H9 (cell line): ENCODE measurements around the gene CCDC69. TPM values are rescaled to one million over a fixed set of nuclear protein-coding genes. Genes with fewer than 3 reads are reported as not detected.

Experiments
- DNase-seq: peaks from one replicate; pipeline ENCODE4 v3.0.0-alpha.2; 2017
- H2AFZ ChIP-seq: one replicate; pipeline ENCODE4 v1.6.1; 2013; ENCODE audit warnings: mild to moderate bottlenecking, low read length, control low read depth, moderate library complexity
- H2AK5ac ChIP-seq: 2 replicates; pipeline ENCODE4 v1.6.1; 2013; ENCODE audit warnings: low read length, control low read depth, mixed read lengths; ENCODE audit not compliant: insufficient read length
- H2BK120ac ChIP-seq: one replicate; pipeline ENCODE4 v1.6.1; 2013; ENCODE audit warnings: low read depth, mild to moderate bottlenecking, low read length, control low read depth, inconsistent platforms; ENCODE audit not compliant: poor library complexity, severe bottlenecking
- H2BK12ac ChIP-seq: 2 replicates; pipeline ENCODE4 v1.6.1; 2013; ENCODE audit warnings: low read length, control low read depth, mixed read lengths, low read depth; ENCODE audit not compliant: insufficient read length
- H2BK15ac ChIP-seq: 2 replicates; pipeline ENCODE4 v1.6.1; 2013; ENCODE audit warnings: low read depth, low read length, control low read depth
- H2BK20ac ChIP-seq: one replicate; pipeline ENCODE4 v1.6.1; 2013; ENCODE audit warnings: low read depth, mild to moderate bottlenecking, low read length, control low read depth, inconsistent platforms; ENCODE audit not compliant: poor library complexity, severe bottlenecking
- H2BK5ac ChIP-seq: 2 replicates; pipeline ENCODE4 v1.6.1; 2013; ENCODE audit warnings: low read length, control low read depth, mixed read lengths; ENCODE audit not compliant: insufficient read length
- H3K14ac ChIP-seq: 2 replicates; pipeline ENCODE4 v1.6.1; 2013; ENCODE audit warnings: low read length, control low read depth; ENCODE audit not compliant: insufficient read depth
- H3K18ac ChIP-seq: 2 replicates; pipeline ENCODE4 v1.6.1; 2013; ENCODE audit warnings: low read depth, mild to moderate bottlenecking, mixed read lengths, low read length, control low read depth; ENCODE audit not compliant: insufficient read length
- H3K23ac ChIP-seq: 2 replicates; pipeline ENCODE4 v1.6.1; 2013; ENCODE audit warnings: low read length, control low read depth, mixed read lengths, low read depth; ENCODE audit not compliant: insufficient read length
- H3K23me2 ChIP-seq: 2 replicates; pipeline ENCODE4 v1.6.1; 2013; ENCODE audit warnings: low read depth, mild to moderate bottlenecking, mixed read lengths, low read length, control low read depth; ENCODE audit not compliant: insufficient read length, poor library complexity, severe bottlenecking
- H3K27ac ChIP-seq: 2 replicates; pipeline ENCODE4 v1.5.1; 2013; ENCODE audit warnings: low read length, control low read depth, mixed read lengths, low read depth; ENCODE audit not compliant: insufficient read length
- H3K27me3 ChIP-seq: 2 replicates; pipeline ENCODE4 v1.6.1; 2013; ENCODE audit warnings: low read length, control low read depth, inconsistent platforms; ENCODE audit not compliant: insufficient read depth
- H3K4ac ChIP-seq: 2 replicates; pipeline ENCODE4 v1.6.1; 2013; ENCODE audit warnings: low read depth, mild to moderate bottlenecking, control low read depth, inconsistent platforms, low read length, moderate library complexity
- H3K4me1 ChIP-seq: 2 replicates; pipeline ENCODE4 v1.6.1; 2013; ENCODE audit warnings: low read length, control low read depth, inconsistent platforms; ENCODE audit not compliant: insufficient read depth
- H3K4me2 ChIP-seq: 2 replicates; pipeline ENCODE4 v1.6.1; 2013; ENCODE audit warnings: low read length, control low read depth, mixed read lengths; ENCODE audit not compliant: insufficient read length, insufficient read depth
- H3K56ac ChIP-seq: 2 replicates; pipeline ENCODE4 v1.6.1; 2013; ENCODE audit warnings: low read depth, mild to moderate bottlenecking, mixed read lengths, low read length, control low read depth; ENCODE audit not compliant: insufficient read length
- H3K79me1 ChIP-seq: 2 replicates; pipeline ENCODE4 v1.6.1; 2013; ENCODE audit warnings: low read depth, mild to moderate bottlenecking, moderate library complexity, low read length, control low read depth, inconsistent platforms; ENCODE audit not compliant: insufficient read depth, poor library complexity, severe bottlenecking
- H3K79me2 ChIP-seq: 2 replicates; pipeline ENCODE4 v1.6.1; 2013; ENCODE audit warnings: low read length, control low read depth, inconsistent platforms; ENCODE audit not compliant: insufficient read depth
- H3K9ac ChIP-seq: 2 replicates; pipeline ENCODE4 v1.6.1; 2013; ENCODE audit warnings: low read length, control low read depth, mixed read lengths; ENCODE audit not compliant: insufficient read length; ENCODE audit errors: extremely low read depth
- H3K9me3 ChIP-seq: one replicate; pipeline ENCODE4 v1.6.1; 2013; ENCODE audit warnings: low read depth, low read length, inconsistent platforms; ENCODE audit not compliant: control insufficient read depth
- H3T11ph ChIP-seq: one replicate; pipeline ENCODE4 v1.6.1; 2013; ENCODE audit warnings: mild to moderate bottlenecking, low read length, control low read depth, inconsistent platforms
- H4K20me1 ChIP-seq: one replicate; pipeline ENCODE4 v1.6.1; 2013; ENCODE audit not compliant: control insufficient read depth, insufficient read length, insufficient read depth
- H4K5ac ChIP-seq: 2 replicates; pipeline ENCODE4 v1.6.1; 2013; ENCODE audit warnings: low read depth, mild to moderate bottlenecking, mixed read lengths, low read length, control low read depth; ENCODE audit not compliant: insufficient read length
- H4K8ac ChIP-seq: replicated peaks from 2 replicates; pipeline ENCODE4 v1.6.1; 2013; ENCODE audit warnings: low read length, control low read depth, mixed read lengths, low read depth; ENCODE audit not compliant: insufficient read length
- H4K91ac ChIP-seq: 2 replicates; pipeline ENCODE4 v1.6.1; 2013; ENCODE audit warnings: low read depth, mild to moderate bottlenecking, moderate library complexity, mixed read lengths, low read length, control low read depth; ENCODE audit not compliant: insufficient read length
- H3K27ac Mint-ChIP-seq, 3 experiments: 2 replicates in 2 of 3; 3 replicates in 1 of 3; pipeline ENCODE4 v1.8.0; 2020 to 2021; ENCODE audit warnings: mixed read lengths in 3 of 3, mild to moderate bottlenecking in 1 of 3, moderate library complexity in 1 of 3
- H3K27me3 Mint-ChIP-seq: 2 replicates; pipeline ENCODE4 v1.8.0; 2021; ENCODE audit warnings: low read depth, mild to moderate bottlenecking, moderate library complexity, mixed read lengths
- H3K36me3 Mint-ChIP-seq, 3 experiments: 2 replicates in 2 of 3; 3 replicates in 1 of 3; pipeline ENCODE4 v1.8.0; 2020 to 2021; ENCODE audit warnings: low read depth in 3 of 3, mixed read lengths in 3 of 3; ENCODE audit not compliant: insufficient read depth in 1 of 3
- H3K4me1 Mint-ChIP-seq, 2 experiments: 2 replicates each; pipeline ENCODE4 v1.8.0; 2020; ENCODE audit warnings: mixed read lengths in 2 of 2
- H3K4me3 Mint-ChIP-seq, 2 experiments: 2 replicates in 1 of 2; 3 replicates in 1 of 2; pipeline ENCODE4 v1.8.0; 2020 to 2021; ENCODE audit warnings: mild to moderate bottlenecking in 2 of 2, mixed read lengths in 2 of 2, moderate library complexity in 1 of 2
- H3K9me3 Mint-ChIP-seq, 2 experiments: 2 replicates in 1 of 2; 3 replicates in 1 of 2; pipeline ENCODE4 v1.8.0; 2020; ENCODE audit warnings: mild to moderate bottlenecking in 2 of 2, mixed read lengths in 2 of 2, moderate library complexity in 1 of 2
- WGBS: extraction: QIAGEN DNeasy Blood & Tissue Kit; methylation state at CpG from one replicate; pipeline ENCODE4 v1.1.7; 2013; ENCODE audit warnings: missing lambda C conversion rate, low lambda C conversion rate, mixed read lengths; ENCODE audit not compliant: insufficient read length; ENCODE audit errors: extremely low coverage; 5-methylcytosine and 5-hydroxymethylcytosine counted together
- total RNA-seq: library from RNA; stranded (reverse); gene quantifications from 2 replicates; pipeline ENCODE4 v1.2.1, GENCODE V29; 2021
- TF ChIP-seq, protein P1 (sequence below): fragments of 200-600 bp; sonication (generic); conservative IDR thresholded peaks from 3 replicates; pipeline ENCODE4 v1.8.0; 2021; ENCODE audit warnings: antibody characterized with exemption, mild to moderate bottlenecking

The CCDC69 gene
- total RNA-seq, 1 experiment from 2014 or later = 5.3 TPM

DNA sequence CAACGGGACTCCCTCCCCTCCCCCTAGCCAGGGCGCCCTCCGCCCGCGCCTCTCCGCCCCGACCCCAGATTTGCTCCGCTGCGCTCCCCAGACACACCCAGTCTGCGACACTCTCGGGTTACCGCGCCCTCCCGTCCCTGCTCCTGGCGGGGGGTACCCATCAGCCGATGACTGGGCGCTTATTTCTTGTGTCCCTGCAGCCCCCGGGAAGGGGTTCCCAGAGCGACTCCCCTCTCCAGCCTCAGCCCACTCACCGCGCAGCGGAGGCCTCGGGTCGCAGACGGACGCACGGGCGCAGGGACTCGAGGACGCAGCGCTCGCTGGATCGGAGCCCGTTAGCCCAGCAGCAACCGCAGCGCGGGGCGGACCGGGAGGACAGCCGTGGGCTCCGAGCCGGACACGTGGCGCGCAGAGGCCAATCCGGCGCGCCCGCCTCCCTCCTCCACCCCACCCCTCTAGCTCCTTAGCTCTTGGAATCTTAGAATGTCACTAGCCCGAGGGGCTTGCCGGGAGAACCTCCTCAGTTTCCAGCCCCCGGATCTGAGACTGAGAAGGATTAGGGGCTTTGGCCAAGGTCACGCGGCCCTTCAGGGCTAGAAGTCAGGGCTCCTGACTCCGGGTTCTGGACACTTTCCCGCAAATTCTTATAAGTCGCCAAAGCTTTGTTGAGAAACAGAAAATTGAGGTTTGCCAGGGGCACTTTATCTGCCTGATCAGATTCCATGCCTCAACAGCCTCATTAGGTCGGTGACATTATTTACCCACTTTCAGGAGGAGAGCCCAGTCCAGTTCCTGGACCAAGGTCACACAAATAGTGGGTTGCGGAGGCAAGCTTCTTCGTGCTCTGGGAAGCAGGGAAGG lies 66.2 kb downstream of the CCDC69 start, which contains the start of gene ANXA6:
Gene ANXA6 (minus strand): TSS at position 354 of the 861 bp plus-strand sequence. CDS start 9,878 bp downstream, outside the sequence.
- H2BK15ac ChIP-seq = no peak within 1 kb of the TSS
- Mint-ChIP-seq H3K9me3 (no peaks in the 10 kb centered on the region), H3K4me3 (peak within 1 kb of the TSS; percentile 77 to 85), H3K4me1 (peaks cover 28 to 33% of the 10 kb centered on the region in 2 experiments), H3K36me3 (no peaks in the 10 kb centered on the region), H3K27ac (peak within 1 kb of the TSS in 1 of 3 experiments; percentile 76; a peak in 3 of 7 replicates), H3K27me3 (peaks cover 12% of the 10 kb centered on the region; the same call in 1 of the 2 replicates)
- no peak within 1 kb of the TSS for H3K27ac ChIP-seq
- H3K9ac ChIP-seq = peak within 1 kb of the TSS; percentile 42
- H4K5ac ChIP-seq = no peak within 1 kb of the TSS
- H2BK20ac ChIP-seq = no peak within 1 kb of the TSS
- peak; percentile 89 for DNase-seq
- no peak within 1 kb of the TSS for H3K23ac ChIP-seq
- peak within 1 kb of the TSS; percentile 77 for H3K14ac ChIP-seq
- H3K18ac ChIP-seq = peak within 1 kb of the TSS; percentile 82
- H3K27me3 ChIP-seq = no peaks in the 10 kb centered on the region
- H3K79me2 ChIP-seq = no peaks in the 10 kb centered on the region; the same call in 1 of the 2 replicates
- H2AFZ ChIP-seq = no peak within 1 kb of the TSS
- no peak within 1 kb of the TSS for H3K4ac ChIP-seq
- no peaks in the 10 kb centered on the region for H3K4me1 ChIP-seq
- no peak within 1 kb of the TSS for H4K91ac ChIP-seq
- peaks cover 15% of the 10 kb centered on the region for H3K23me2 ChIP-seq
- H2BK120ac ChIP-seq = no peak within 1 kb of the TSS
- H2BK5ac ChIP-seq = no peak within 1 kb of the TSS
- H2AK5ac ChIP-seq = no peak within 1 kb of the TSS
- WGBS = no CpG with 5 or more reads among the region's 60 CpGs
- no peaks in the 10 kb centered on the region for H3K79me1 ChIP-seq
- peak within 1 kb of the TSS; percentile 70 for H3K4me2 ChIP-seq
- TF ChIP-seq, protein P1, sequence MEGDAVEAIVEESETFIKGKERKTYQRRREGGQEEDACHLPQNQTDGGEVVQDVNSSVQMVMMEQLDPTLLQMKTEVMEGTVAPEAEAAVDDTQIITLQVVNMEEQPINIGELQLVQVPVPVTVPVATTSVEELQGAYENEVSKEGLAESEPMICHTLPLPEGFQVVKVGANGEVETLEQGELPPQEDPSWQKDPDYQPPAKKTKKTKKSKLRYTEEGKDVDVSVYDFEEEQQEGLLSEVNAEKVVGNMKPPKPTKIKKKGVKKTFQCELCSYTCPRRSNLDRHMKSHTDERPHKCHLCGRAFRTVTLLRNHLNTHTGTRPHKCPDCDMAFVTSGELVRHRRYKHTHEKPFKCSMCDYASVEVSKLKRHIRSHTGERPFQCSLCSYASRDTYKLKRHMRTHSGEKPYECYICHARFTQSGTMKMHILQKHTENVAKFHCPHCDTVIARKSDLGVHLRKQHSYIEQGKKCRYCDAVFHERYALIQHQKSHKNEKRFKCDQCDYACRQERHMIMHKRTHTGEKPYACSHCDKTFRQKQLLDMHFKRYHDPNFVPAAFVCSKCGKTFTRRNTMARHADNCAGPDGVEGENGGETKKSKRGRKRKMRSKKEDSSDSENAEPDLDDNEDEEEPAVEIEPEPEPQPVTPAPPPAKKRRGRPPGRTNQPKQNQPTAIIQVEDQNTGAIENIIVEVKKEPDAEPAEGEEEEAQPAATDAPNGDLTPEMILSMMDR = no peak
- no peak within 1 kb of the TSS for H2BK12ac ChIP-seq
- H4K8ac ChIP-seq = no peak within 1 kb of the TSS
- H3T11ph ChIP-seq = no peak within 1 kb of the TSS
- H3K9me3 ChIP-seq = no peaks in the 10 kb centered on the region
- no peak within 1 kb of the TSS for H3K56ac ChIP-seq
- no peaks in the 10 kb centered on the region for H4K20me1 ChIP-seq
